IPS DF 6.9 (cell line): ENCODE measurements around the gene PGD.
A peak's percentile ranks its signal among the peaks of the same experiment; 100 is the strongest.

Experiments used
- DNase-seq: peaks from one replicate; pipeline ENCODE4 v3.0.0-alpha.2; 2013; ENCODE audit warnings: low read depth, low spot score
- H3K27ac ChIP-seq: one replicate; pipeline ENCODE4 v1.5.1; 2013; ENCODE audit warnings: low read length, control low read depth
- H3K27me3 ChIP-seq: 2 replicates; pipeline ENCODE4 v1.6.1; 2013; ENCODE audit warnings: mild to moderate bottlenecking, low read length; ENCODE audit not compliant: control insufficient read depth, insufficient read depth
- H3K36me3 ChIP-seq: 2 replicates; pipeline ENCODE4 v1.6.1; 2013; ENCODE audit warnings: low read length; ENCODE audit not compliant: control insufficient read depth, insufficient read depth
- H3K4me1 ChIP-seq: 2 replicates; pipeline ENCODE4 v1.6.1; 2013; ENCODE audit warnings: low read length; ENCODE audit not compliant: control insufficient read depth, insufficient read depth
- H3K4me3 ChIP-seq: 2 replicates; pipeline ENCODE4 v1.5.1; 2013; ENCODE audit warnings: mild to moderate bottlenecking, low read length
- H3K9me3 ChIP-seq: 2 replicates; pipeline ENCODE4 v1.6.1; 2013; ENCODE audit warnings: low read length, inconsistent platforms; ENCODE audit not compliant: control insufficient read depth, insufficient read depth
- WGBS: extraction: QIAGEN DNeasy Blood & Tissue Kit; methylation state at CpG from one replicate; pipeline ENCODE4 v1.1.7; 2013; ENCODE audit warnings: mixed read lengths, missing lambda C conversion rate; ENCODE audit not compliant: insufficient read length, insufficient coverage; 5-methylcytosine and 5-hydroxymethylcytosine counted together

The PGD gene

GRCh38 chr1:10379676-10380075, 19.2 kb upstream of the PGD start:
- Histone ChIP-seq H3K4me3 (no peak overlapping the region), H3K36me3 (peaks cover 6% of the 10 kb centered on the region), H3K4me1 (no peaks in the 10 kb centered on the region), H3K9me3 (no peaks in the 10 kb centered on the region), H3K27me3 (no peaks in the 10 kb centered on the region; the same call in 1 of the 2 replicates), H3K27ac (no peak overlapping the region)
- DNase-seq: no peak
- no CpG with 5 or more reads among the region's 6 CpGs for WGBS

GRCh38 chr1:10380594-10381275, 18.1 kb upstream of the PGD start:
- WGBS: no CpG with 5 or more reads among the region's 5 CpGs
- H3K36me3 ChIP-seq: no peaks in the 10 kb centered on the region; the same call in 1 of the 2 replicates
- no peaks in the 10 kb centered on the region for H3K4me1 ChIP-seq
- no peak for DNase-seq
- no peak overlapping the region for H3K4me3 ChIP-seq
- H3K9me3 ChIP-seq: no peaks in the 10 kb centered on the region
- no peaks in the 10 kb centered on the region; the same call in 1 of the 2 replicates for H3K27me3 ChIP-seq
- H3K27ac ChIP-seq: no peak overlapping the region

GRCh38 chr1:10383630-10384029, 15.2 kb upstream of the PGD start:
- no peak overlapping the region for H3K27ac ChIP-seq
- no CpG with 5 or more reads among the region's 4 CpGs for WGBS
- no peaks in the 10 kb centered on the region for H3K4me1 ChIP-seq
- H3K36me3 ChIP-seq: no peaks in the 10 kb centered on the region; the same call in 1 of the 2 replicates
- no peak for DNase-seq
- no peaks in the 10 kb centered on the region; the same call in 1 of the 2 replicates for H3K27me3 ChIP-seq
- no peaks in the 10 kb centered on the region for H3K9me3 ChIP-seq
- H3K4me3 ChIP-seq: no peak overlapping the region

- no peak for DNase-seq
- H3K4me1 ChIP-seq: no peaks in the 10 kb centered on the region
- no peaks in the 10 kb centered on the region; the same call in 1 of the 2 replicates for H3K36me3 ChIP-seq
- no peaks in the 10 kb centered on the region; the same call in 1 of the 2 replicates for H3K27me3 ChIP-seq
- no peaks in the 10 kb centered on the region for H3K9me3 ChIP-seq
- no peak overlapping the region for H3K27ac ChIP-seq
- H3K4me3 ChIP-seq: no peak overlapping the region
- WGBS: no CpG with 5 or more reads among the region's 8 CpGs
Observed at GRCh38 chr1:10384219-10384618, 14.6 kb upstream of the PGD start.

GRCh38 chr1:10386761-10387676, 11.8 kb upstream of the PGD start:
- Histone ChIP-seq H3K9me3 (no peaks in the 10 kb centered on the region), H3K27me3 (no peaks in the 10 kb centered on the region), H3K4me3 (no peak overlapping the region), H3K36me3 (no peaks in the 10 kb centered on the region), H3K27ac (no peak overlapping the region), H3K4me1 (no peaks in the 10 kb centered on the region)
- no peak for DNase-seq
- WGBS: no CpG with 5 or more reads among the region's 12 CpGs

GRCh38 chr1:10387677-10388386, 11.0 kb upstream of the PGD start:
- Histone ChIP-seq H3K4me1 (no peaks in the 10 kb centered on the region), H3K27me3 (no peaks in the 10 kb centered on the region), H3K27ac (no peak overlapping the region), H3K9me3 (no peaks in the 10 kb centered on the region), H3K4me3 (no peak overlapping the region), H3K36me3 (no peaks in the 10 kb centered on the region)
- DNase-seq: no peak
- WGBS: no CpG with 5 or more reads among the region's 3 CpGs

- Histone ChIP-seq H3K4me1 (no peaks in the 10 kb centered on the region), H3K9me3 (no peaks in the 10 kb centered on the region), H3K4me3 (no peak overlapping the region), H3K27me3 (no peaks in the 10 kb centered on the region), H3K36me3 (no peaks in the 10 kb centered on the region), H3K27ac (no peak overlapping the region)
- DNase-seq: no peak
- WGBS: no CpG with 5 or more reads among the region's 3 CpGs
Observed at GRCh38 chr1:10388387-10388715, 10.5 kb upstream of the PGD start.

GRCh38 chr1:10389271-10389973, 9.4 kb upstream of the PGD start:
- H3K4me1 ChIP-seq: no peaks in the 10 kb centered on the region
- no peak overlapping the region for H3K4me3 ChIP-seq
- H3K27me3 ChIP-seq: no peaks in the 10 kb centered on the region
- WGBS: no CpG with 5 or more reads among the region's 6 CpGs
- H3K9me3 ChIP-seq: no peaks in the 10 kb centered on the region
- H3K27ac ChIP-seq: no peak overlapping the region
- no peaks in the 10 kb centered on the region for H3K36me3 ChIP-seq
- DNase-seq: no peak

- no peak overlapping the region for H3K4me3 ChIP-seq
- H3K36me3 ChIP-seq: no peaks in the 10 kb centered on the region
- peaks cover 3% of the 10 kb centered on the region; the same call in 1 of the 2 replicates for H3K4me1 ChIP-seq
- no peak for DNase-seq
- no peak overlapping the region for H3K27ac ChIP-seq
- no peaks in the 10 kb centered on the region for H3K9me3 ChIP-seq
- WGBS: no CpG with 5 or more reads among the region's 3 CpGs
- H3K27me3 ChIP-seq: no peaks in the 10 kb centered on the region
Observed at GRCh38 chr1:10396870-10397269, 2.0 kb upstream of the PGD start.

- no peaks in the 10 kb centered on the region for H3K36me3 ChIP-seq
- no peaks in the 10 kb centered on the region for H3K9me3 ChIP-seq
- no peaks in the 10 kb centered on the region for H3K27me3 ChIP-seq
- peaks cover 3% of the 10 kb centered on the region; the same call in 1 of the 2 replicates for H3K4me1 ChIP-seq
- no CpG with 5 or more reads among the region's 34 CpGs for WGBS
- H3K27ac ChIP-seq: no peak overlapping the region
- H3K4me3 ChIP-seq: peak overlapping the region; percentile 69
- no peak for DNase-seq
Observed at GRCh38 chr1:10398278-10398733, 558 bp upstream of the PGD start.
